Measurements from ENCODE around the gene SVIL.

Gene SVIL

DNA sequence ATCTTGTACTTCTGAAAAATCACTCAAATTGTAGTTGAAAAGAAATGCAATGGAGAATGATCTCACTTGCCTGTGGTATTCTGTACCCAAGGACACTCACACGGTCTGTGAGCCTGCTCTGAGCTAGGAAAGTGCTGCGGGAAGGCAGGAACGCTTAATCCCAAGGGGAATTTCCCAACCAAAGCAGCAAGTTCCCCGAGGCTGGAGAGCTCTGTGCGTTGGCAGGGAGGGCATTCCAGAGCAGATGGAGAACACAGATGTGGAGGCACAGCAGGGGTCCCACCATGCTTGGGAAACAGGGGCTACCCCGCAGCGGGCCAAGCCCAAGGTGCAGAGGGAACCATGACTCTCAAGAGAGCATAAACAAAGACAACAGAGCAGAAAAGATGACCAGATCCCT lies 13.6 kb downstream of the SVIL start:
- TF ChIP-seq, protein P1, sequence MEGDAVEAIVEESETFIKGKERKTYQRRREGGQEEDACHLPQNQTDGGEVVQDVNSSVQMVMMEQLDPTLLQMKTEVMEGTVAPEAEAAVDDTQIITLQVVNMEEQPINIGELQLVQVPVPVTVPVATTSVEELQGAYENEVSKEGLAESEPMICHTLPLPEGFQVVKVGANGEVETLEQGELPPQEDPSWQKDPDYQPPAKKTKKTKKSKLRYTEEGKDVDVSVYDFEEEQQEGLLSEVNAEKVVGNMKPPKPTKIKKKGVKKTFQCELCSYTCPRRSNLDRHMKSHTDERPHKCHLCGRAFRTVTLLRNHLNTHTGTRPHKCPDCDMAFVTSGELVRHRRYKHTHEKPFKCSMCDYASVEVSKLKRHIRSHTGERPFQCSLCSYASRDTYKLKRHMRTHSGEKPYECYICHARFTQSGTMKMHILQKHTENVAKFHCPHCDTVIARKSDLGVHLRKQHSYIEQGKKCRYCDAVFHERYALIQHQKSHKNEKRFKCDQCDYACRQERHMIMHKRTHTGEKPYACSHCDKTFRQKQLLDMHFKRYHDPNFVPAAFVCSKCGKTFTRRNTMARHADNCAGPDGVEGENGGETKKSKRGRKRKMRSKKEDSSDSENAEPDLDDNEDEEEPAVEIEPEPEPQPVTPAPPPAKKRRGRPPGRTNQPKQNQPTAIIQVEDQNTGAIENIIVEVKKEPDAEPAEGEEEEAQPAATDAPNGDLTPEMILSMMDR (IDR thresholded peaks at IDR 0.05; ENCODE audit: low read length, missing control alignments) = no peak
- peak; percentile 44 for DNase-seq (ENCODE audit: low read depth)

DNA sequence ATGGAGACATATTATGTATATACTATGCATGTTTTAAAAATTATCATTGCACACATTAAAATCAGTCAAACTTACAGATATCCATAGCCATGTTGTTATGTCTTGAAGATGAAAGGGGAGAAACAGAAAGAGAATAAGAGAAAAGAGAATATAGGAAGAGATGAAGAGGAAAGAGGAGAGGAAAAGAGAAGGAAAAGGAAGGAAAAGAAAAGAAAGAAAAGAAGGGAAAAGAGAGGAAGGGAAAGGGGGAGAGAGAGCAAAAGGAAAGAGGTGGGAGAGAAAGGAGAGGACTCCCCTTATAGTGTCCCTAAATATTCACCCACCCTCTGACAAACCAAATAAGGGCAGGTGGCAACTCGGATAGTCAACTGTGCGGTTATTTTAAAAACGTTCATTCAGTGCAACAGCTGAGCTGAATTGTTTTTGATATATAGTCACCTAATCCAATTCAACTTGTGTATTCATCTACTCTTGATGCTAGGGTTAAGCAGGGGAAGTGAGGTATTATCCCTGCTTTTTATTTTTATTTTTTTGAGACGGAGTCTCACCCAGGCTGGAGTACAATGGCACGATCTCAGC lies 14.6 kb downstream of the SVIL start:
- DNase-seq (ENCODE audit: low read depth) = no peak
- TF ChIP-seq, protein P1 (IDR thresholded peaks at IDR 0.05; ENCODE audit: low read length, missing control alignments) = no peak
- H3K4me3 ChIP-seq (replicated peaks; ENCODE audit: low read depth, low read length) = no peak overlapping the region

More for the DNA sequence above, 13.6 kb downstream of the SVIL start:
- no peak overlapping the region for H3K4me3 ChIP-seq (replicated peaks; ENCODE audit: low read depth, low read length)

DNA sequence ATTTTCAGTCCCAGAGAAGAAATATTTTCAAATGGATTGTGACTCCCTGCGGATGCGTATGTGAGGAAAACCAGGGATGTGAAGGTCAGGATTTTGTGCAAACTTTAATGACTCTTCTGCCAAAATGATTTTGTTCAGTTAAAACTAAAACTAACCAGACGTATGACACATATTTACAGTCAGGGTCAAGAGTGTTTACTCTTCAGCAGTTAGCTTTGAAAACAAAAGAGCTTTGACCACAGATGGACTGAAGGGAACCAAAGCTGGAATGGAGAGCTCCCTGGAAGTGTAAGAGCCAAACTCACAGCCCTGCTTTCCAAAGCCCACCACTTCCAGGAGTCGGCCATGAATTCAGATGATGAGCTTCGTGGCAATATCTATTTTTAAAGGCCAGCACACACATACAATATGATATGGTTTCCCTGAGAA lies 15.5 kb downstream of the SVIL start:
- peak; percentile 51 for DNase-seq (ENCODE audit: low read depth)
- H3K4me3 ChIP-seq (replicated peaks; ENCODE audit: low read depth, low read length) = no peak overlapping the region
- TF ChIP-seq, protein P1 (IDR thresholded peaks at IDR 0.05; ENCODE audit: low read length, missing control alignments) = no peak

DNA sequence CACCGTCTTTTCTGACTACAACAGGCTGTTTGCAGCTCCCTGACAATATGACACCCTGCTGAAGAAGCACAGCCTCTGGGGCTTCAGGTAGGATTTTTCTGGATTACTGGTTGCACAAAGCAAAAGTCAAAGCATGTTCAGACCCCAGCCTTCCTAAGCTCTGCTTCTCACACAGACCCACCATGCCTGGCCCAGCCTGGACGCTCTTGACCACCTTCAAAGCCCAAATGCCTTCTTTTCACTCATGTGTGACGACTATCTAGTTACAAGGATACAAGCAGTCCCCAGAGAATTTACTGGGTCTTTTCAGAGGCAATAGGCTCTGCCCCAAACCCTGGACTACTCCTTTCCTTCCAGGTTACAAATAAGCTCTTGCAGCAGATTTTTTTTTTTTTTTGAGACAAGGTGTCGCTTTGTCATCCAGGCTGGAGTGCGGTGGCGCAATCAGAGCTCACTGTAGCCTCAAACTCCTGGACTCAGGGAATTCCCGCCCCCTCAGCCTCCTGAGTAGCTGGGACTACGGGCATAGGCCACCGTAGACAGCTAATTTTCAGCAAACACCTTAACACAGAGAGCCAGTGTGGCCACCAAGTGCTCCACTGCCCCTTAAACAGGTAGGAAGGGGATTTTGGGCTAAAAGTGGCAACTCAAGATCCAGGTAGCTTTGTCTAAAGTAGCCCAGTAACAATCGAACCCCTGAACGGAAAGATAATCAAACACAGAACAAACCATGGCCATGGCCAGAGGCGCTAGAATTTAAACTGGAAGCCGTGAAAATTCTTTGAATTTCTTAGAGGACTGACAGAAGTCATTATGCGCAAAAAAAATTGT lies 16.2 kb downstream of the SVIL start:
- DNase-seq (ENCODE audit: low read depth) = peak; percentile 48
- H3K4me3 ChIP-seq (replicated peaks; ENCODE audit: low read depth, low read length) = no peak overlapping the region
- TF ChIP-seq, protein P1 (IDR thresholded peaks at IDR 0.05; ENCODE audit: low read length, missing control alignments) = no peak

DNA sequence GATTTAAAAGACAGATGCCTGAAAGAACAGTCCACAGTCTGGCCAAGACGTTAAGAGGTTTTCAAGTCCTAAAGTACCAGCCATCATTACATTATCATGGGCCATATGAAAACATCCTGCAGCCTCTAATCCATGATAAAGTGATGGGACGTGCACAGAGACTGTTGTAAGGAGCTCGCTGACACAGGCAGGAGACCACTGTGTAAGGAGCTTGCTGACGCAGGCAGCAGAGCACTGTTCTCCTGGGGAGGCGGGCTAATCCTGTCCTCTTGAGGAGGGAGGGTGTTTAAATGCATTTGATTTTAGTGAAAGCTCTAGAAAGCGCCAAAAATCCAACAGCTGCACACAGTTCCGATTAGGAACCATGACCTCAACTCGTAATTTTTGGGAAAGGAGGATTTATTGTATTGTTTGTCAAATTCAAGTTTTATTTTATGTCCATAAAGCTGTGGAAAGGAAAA lies 16.9 kb downstream of the SVIL start:
- no peak overlapping the region for H3K4me3 ChIP-seq (replicated peaks; ENCODE audit: low read depth, low read length)
- peak; percentile 31 for DNase-seq (ENCODE audit: low read depth)
- TF ChIP-seq, protein P1 (IDR thresholded peaks at IDR 0.05; ENCODE audit: low read length, missing control alignments) = no peak

DNA sequence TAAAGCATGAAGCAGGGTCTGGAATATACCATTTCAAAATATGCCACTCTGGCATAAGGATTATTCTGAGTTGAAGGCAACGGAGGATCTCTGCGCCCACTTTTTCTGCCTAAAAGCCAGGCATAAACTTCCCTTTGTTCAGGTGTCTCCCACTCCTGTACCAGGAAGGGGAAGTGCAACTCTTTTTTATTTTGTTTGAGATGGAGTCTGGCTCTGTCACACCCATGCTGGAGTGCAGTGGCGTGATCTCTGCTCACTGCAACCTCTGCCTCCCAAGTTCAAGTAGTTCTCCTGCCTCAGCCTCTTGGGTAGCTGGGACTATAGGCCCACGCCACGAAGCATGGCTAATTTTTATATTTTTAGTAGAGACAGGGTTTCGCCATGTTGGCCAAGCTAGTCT lies 18.2 kb downstream of the SVIL start:
- H3K4me3 ChIP-seq (replicated peaks; ENCODE audit: low read depth, low read length) = no peak overlapping the region
- DNase-seq (ENCODE audit: low read depth) = no peak
- TF ChIP-seq, protein P1 (IDR thresholded peaks at IDR 0.05; ENCODE audit: low read length, missing control alignments) = no peak

Measured in fibroblast of pulmonary artery (primary cell).